NCI-H446 treated with DMSO at 0.1 percent for 48 hours (cell line): ENCODE data around the gene PALLD.

ENCODE experiments used
- DNase-seq: peaks from one replicate; lab custom pipeline; 2025; lab: John Stamatoyannopoulos, UW

PALLD gene

DNA sequence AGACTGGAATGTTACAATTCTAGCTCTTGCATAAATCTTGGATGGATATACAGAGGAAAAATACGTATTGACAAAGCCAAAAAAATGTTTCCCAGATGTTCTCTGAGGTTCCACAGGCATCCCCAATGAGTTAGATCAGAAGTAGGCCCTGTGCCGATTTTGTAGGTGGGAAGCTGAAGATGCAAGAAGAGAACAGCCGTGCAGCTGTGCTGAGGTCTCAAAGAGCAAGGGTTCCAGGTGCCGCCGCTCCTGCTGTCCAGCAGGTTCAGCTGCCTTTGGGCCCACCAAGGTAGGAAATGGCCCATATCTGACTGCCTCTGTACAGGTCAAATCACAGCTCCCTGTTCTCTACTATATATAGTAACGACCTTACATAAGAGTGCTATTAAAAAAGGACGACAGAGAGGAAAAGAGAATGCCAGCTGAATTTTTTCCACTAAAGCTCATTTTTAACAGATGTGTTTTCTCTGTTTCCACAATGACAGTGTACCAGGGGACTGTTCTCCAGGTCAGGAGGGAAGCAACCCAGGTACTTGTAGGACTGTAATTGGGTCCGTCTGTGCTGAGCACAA is 357.6 kb downstream of the PALLD start:
- no peak for DNase-seq

DNA sequence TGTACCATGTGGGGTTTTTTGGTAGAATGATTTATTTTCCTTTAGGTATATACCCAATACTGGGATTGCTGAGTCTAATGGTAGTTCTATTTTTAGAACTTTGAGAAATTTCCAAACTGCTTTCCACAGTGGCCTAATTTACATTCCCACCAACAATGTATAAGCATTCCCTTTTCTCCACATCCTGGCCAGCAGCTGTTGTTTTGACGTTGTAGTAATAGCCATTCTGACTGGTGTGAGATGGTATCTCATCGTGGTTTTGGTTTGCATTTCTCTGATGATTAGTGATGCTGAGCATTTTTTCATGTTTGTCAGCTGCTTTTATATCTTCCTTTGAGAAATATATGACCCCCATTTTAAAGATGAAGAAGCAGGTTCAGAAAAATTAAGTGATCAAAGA is 359.5 kb downstream of the PALLD start:
- DNase-seq = no peak

DNA sequence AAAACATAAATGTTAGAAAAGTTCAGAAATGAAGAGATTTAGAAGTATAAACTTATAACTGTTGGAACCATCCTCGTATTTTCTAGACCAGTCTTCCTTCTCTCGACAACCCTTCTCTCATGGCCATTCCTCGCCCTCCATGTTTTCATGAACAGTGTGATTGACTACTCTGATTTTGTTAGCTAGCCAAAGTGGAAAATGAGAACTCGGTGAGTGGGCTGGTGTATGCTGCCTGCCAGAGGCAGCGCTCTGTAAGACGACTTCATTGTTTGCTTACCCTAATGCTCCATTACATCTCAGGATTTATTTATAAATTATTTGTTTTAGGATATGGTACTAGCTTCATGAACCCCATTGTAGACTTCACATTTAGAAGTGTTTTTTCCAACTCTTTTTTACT is 360.2 kb downstream of the PALLD start:
- no peak for DNase-seq

DNA sequence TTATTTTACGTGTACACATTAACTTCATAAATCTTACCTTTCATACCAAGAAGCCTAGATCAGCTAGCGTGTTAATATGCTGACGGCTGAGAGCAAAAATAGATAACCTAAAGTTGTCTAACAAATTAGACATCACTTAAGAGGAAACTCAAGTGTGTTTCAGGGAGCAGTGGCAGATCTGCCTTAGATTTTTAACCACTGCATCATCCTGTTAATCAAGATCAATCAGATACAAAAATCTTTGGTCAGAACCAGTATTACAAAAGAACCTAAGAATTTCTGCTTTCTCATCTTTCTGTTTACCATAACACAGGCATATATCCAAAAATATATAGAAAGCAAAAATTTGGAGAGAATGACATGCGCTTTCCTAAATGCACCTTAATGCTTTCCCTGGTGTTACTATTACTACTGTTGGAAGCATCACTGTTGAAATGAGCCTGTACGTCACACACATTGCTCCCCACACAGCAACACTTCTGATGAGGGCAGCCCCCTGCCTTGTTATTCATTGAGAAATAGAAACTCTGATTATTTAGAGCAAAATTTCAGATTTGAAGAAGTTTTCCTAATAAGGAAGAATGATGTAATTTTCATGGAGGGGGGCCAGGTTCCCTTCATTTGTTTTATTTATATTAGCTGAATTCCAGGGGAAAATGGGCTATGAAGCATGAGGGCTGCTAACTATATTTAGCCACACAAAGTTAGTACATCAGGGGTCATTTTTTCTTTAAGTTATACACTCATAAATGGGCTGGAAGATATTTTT is 360.9 kb downstream of the PALLD start:
- DNase-seq = no peak

DNA sequence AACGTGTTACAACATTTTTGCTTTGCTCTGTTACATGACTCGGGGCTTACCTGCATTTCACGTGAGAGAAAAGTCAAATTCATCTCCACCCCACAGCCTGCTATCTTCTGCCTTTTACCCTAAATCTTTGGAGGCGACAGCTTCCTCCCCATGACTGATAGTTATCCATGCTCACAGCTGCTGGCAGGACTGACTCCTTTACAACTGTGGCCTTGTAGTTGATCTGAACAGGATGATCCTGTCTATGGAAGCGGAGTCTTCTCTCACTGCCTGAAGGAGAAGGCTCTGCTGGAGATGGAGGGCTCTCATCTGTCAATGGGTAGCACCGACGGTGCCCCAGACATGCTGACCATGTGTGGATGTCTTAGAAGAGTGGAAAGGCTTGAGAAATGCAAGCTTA is 362.2 kb downstream of the PALLD start:
- no peak for DNase-seq

DNA sequence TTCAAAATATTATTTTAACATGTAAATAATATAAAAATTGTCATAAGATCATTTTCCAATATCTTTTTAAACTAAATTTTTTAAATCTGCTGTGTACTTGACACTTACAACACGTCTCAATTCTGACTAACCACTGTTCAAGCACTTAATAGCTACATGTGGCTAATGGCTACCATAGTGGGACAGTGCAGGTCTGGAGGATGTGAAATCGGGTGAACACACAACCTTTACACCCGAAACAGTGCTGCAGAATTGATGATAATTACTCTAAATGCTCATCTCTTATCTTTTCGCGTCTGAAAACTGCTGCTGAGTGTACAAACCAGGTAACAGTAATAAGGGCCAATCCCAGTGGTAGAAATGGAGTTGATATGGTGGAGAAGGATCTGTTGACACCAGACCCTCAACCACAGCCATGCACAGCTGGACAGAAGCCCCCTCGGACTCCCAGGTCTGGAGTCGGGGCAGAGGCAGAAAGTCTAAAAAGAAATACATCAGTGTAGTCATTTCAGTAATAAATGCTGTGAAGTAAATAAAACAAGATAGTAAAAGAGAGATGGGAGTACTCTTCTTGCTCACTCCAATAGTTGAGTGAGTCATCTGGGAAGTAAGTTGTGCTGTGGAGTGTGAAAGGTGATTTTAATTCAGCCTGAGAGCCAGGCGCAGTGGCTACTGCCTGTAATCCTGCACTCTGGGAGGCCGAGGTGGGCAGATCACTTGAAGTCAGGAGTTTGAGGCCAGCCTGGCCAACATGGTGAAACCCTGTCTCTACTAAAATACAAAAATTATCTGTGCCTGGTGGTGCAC is 363.2 kb downstream of the PALLD start:
- no peak for DNase-seq

DNA sequence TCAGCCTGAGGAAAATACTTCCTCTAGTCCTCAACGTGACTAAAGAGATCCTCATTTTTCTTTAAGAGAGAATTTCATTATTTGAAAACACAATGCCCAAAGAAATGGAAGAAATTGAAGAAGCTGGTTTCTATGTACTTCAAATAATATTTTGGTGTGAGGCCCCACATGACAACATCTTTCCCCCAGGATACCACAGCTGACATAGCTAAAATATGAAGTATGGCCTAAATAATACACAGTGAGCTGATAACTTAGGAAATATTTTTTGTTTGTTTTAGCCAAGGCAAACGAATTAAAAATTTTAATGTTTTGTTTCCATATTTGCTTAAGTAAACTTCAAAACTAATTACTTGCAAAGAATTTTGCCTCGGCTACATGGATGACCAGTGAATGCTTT is 364.0 kb downstream of the PALLD start:
- no peak for DNase-seq

DNA sequence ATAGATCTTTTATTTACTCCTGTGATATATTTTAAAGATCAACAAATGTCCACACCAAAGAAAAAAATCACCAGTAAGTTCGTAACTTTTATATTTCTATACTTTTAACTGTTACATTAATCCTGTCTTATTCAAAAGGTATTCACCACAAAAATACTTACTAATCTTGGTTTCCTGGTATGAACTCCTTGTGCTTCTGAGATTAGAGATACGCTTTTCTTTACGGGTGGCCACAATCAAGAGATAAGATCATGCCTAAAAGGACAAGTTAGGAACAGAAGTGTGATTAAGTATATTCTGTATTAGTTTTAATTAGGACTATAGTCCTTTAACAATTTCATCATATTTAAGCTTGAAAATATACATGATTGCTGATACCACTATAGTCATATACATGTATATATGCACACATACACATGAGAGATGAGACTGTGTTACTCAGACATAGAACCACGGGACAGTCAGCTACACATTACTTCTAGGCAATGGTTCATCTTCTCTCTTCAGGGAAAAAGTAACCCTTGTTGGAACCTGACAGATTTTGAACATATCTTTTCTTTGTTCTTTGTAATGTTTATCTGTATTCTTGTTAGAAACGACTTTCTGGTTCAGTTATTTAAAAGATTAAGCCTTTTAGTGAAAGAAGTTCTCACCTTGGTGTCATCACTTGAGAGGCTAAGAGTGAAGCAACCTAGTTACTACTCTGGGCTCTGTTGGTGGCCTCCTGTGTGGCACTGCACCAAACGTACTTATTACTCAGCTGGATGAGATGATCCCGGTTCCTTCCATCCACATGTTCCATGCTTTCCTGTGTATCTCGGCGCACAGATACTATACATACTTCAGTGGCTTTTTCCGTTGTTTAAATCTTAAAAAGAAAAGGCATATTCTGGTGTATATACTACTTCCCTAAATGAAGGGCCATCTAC is 367.1 kb downstream of the PALLD start:
- no peak for DNase-seq

DNA sequence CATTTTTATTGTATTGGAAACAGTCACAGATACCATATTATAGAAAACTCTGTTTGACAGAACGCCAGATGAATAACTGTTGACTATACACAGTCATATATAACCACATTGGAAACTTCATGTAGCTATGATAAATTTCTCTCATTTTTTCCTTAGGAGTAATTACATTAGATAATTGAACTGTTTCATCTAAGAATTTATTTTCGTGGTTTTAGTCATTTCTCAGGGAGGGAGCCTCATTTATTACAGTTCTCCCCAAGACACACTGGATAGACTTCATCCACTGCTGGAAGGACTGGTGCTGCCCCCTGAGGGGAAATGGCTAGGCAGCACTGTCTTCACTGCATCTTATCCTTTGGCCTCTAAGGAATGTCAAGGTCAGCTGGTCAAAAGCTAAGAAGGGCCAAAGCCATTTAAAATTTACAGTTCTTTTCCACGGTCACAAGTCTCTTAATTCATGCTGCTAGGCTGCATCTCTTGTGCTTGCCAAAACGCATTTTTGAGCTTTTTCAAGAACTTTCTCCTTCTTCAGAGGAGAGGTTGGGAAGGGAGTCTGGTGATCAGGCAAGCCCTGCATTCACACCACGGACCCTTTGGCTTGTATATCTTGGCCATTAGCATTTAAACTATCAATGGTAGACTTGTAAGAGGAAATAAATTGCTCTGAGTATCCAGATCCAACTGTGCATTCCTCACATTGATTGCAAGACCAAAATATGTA is 368.1 kb downstream of the PALLD start:
- DNase-seq = no peak

DNA sequence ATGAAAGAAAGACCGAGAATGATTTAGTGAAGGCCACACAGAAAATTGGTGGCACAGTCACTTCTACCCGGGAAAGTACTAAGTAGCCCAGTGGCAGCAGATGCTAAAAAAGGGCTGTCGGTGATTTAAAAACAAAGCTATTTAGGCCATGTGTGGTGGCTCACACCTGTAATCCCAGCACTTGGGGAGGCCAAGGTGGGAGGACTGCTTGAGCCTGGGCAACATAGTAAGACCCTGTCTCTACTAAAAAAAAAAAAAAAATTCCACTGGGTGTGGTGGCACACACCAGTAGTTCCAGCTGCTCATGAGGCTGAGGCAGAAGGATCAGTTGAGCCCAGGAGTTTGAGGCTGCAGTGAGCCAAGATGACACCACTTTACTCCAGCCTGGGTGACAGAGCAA is 369.0 kb downstream of the PALLD start:
- no peak for DNase-seq

DNA sequence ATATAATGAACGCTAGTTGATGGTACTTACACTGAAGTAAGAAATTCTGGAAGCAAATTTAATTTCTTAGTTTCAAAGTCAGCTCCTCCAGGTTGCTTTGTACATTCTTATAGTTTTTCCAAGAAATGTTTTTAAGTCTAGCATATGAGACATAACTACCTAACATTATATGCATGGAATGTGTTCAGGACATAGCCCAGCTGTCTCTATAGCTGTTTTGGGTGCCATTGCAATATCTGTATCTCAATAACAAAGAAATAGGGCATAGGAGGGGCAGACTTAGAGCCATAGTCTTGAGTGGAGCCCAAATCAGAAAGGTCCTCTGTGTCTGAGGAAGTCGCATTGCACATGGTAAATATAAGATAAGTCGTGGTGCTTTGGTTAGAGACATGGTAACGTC is 369.8 kb downstream of the PALLD start:
- no peak for DNase-seq

DNA sequence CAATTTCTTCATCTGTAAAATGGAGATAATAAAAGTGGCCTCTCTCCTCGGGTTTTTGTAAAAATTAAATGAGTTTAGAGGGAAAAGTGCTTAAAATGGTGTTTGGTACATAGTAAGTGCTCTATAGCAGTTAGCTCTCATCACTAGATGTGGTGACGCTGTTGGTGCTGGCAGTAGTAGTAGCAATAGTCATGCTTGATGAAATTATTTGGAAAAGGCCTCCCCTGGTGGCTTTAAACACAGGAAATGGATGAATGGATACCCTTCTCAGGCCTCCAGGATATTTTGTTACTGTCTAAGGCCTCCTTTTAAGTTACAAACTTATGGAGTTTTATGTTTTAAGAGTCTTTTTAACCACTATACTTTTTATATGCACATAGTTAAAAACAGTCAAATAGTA is 370.3 kb downstream of the PALLD start:
- no peak for DNase-seq

DNA sequence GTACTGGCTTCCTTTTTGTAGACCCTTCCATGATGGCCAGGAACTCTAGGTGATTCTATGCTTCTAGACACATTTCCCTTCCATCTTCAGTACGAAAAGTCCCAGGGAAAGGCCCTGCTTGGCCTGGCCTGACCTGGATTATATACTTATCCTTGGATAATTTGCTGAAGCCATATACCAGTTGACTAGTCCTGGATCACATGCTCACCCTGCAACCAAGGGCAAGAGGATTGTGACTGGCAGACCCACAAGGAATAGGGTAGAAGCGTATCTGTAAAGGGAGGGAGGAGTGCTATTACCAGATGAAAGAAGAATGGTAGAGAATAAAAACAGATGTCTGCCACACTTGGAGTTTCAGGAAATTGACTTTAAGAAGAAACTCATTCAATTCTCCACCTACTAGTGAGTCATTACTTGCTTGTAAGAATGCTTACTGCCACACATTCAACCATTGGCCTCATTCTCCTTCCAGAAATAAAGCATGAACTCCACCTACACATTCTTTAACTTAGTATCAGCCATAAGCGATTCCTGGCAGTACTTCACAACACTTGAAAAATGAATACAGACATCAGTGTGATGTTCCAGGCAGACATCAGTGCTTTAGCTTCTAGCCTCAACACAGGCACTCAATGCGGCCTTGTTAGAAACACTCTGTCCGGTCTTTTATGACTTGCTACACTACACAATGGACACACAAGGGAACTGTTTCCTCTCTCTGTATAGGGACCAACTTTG is 371.4 kb downstream of the PALLD start:
- no peak for DNase-seq

DNA sequence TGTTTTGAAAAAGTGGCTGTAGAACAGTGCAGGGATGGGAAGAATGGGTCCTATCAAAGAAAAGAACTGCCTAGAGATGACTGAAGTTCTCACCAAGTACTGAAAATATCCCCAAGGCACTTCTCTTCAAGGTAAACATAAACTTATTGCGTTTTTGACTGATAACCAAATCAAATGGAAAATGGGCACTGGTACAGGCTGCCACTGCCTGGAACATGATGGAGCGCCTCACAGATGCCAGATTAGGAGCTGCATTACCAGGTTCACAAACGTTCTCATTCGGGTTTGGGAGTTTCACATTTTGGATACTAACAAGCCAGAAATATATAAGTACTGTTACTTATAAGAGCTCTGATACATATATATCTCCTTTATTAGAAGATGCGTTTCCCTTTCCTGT is 371.9 kb downstream of the PALLD start:
- DNase-seq = no peak

DNA sequence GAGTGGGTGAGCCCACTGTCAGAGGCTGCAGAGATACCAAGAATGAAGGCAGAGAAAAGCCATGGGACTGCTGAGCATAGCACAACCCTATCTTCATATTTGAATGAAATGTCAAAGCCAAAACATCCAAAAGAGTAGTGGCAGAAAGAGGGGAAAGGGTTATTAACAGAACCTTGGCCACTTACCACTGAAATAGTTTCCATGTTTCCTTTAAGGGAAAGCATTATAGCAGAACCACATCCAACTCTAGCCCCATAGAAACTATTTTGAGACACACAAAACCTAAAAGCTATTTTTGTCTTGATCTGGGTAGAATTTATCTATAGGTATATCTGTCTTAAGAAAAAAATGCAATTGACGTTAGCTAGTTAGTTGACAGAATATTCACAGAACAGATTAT is 373.2 kb downstream of the PALLD start:
- DNase-seq = no peak

DNA sequence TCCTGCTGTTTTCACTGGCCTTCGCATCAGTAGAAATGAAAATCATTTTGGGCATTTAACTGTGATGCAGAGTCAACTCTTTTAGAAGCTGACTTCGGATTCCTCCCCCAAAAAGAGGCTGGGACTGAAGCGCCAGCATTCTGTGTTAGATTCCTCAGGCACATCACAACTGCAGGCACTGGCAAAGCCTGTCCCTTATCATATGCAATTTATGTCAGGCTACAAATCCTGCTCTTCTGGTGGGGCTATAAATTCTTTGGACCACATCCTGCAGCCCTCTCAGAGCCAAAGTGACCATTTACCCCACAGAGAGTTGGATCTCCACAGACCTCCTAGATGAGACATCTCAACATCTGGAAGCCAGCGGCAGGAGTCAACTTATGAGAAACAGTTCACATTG is 374.8 kb downstream of the PALLD start:
- no peak for DNase-seq

DNA sequence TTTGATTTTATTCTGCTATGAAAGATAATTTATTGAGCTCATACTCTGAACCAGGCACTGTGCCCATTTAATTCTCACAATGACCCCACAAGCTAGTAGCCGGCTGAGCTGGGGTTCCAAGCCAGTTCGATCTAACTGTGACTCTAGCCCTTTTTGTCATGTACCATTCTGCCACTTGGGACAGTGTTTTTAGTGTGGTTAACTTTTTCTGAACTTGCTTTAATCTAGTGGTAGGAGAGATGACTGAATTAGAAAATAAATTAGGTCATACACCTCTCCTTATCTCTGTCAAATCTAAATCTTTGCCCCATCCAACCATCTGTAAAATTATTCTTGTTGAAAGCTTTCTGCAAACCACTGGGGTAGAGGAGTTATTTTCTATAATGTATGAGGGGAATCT is 377.2 kb downstream of the PALLD start:
- DNase-seq = no peak

DNA sequence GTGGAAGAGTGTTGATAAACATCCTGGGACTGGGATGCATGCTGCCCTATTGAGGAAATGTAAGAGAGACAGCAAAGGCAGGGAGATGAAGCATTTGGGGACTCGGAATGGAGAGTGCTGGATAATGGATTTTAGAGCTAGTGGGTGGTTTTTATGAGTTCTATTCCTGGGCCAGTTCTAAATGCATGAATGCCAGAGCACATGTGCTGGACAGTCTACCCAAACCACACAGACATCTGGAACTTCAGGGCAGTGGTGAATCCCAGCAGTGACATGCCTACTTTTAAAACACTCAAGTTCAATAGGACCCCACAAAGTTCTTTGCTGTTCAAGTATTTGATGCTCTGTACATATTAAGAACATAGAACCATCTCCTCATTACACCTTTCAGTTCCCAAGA is 379.3 kb downstream of the PALLD start:
- no peak for DNase-seq

DNA sequence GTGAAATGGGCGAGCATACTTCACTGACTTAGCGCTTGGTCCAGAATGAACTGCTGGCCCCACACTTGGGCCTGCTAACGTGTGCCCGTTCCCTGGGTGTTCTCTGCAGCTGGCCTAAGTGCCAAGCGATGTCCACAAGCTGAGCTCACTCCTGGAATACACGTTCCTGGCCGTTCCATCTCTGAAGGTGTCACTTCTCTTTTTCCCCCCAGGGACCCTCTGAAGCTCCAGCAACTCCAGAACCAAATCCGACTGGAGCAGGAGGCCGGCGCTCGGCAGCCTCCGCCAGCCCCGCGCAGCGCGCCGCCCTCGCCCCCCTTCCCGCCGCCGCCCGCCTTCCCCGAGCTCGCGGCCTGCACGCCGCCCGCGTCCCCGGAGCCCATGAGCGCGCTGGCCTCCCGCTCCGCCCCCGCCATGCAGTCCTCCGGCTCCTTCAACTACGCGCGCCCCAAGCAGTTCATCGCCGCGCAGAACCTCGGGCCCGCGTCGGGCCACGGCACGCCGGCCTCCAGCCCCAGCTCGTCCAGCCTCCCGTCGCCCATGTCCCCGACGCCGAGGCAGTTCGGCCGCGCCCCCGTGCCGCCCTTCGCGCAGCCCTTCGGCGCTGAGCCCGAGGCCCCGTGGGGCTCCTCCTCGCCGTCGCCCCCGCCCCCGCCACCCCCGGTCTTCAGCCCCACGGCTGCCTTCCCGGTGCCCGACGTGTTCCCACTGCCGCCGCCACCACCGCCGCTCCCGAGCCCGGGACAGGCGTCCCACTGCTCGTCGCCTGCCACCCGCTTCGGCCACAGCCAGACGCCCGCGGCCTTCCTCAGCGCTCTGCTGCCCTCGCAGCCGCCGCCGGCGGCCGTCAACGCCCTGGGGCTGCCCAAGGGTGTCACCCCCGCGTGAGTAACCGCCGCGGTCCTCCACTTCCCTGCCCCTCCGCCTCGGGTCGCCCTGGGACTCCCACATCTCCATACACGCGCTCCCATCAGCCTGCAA is 380.9 kb downstream of the PALLD start:
- DNase-seq = no peak

DNA sequence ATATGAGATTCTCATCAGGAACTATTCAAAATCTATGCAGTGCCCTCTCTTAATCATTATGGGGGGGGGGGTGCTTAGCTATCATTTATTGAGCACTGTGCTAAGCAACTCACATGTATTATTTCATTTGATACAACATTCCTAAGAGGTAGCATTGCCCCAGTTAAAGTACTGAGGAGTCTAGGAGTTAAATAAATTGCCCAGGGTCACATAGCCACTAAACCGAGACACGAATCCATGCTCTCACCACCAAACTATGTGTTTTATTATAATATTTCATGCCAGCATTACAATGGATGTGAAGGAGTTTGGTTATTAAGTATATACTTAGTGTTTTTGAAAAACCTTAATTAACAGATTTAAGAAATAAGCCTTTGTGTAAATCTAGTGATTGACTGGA is 381.8 kb downstream of the PALLD start:
- no peak for DNase-seq
